Hypothalamus (tissue), 51 donors: Measurements from ENCODE around the gene CPAMD8.

ENCODE experiments used
- DNase-seq, 51 donors: peaks; one replicate each; lab custom pipeline; 2025; lab: John Stamatoyannopoulos, UW

CPAMD8 gene

DNA sequence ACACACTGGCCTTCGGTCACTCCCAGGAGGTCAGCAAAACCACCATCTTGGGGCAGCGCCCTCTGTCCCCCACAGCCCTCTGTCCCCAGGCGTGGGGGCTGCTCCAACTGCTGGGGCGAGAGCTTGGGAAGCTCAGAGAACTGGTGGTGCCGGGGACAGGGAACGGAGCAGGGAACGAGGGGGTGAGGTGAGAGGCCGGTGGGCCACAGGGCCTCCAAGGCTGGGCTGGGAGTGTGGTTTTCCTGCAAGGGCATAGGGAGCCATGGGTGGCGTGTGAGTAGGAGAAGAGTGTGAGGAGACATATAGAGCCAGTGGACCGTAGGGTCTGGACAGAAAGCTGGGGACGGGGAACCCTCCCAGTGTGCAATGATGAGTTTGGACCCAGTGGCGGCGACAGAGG lies 103.7 kb downstream of the CPAMD8 start:
- no peak for DNase-seq

- DNase-seq: no peak
These were observed 104.0 kb downstream of the CPAMD8 start for GRCh38 chr19:16922592-16922934.

- no peak for DNase-seq
These were observed 104.6 kb downstream of the CPAMD8 start for GRCh38 chr19:16921766-16922591.

DNA sequence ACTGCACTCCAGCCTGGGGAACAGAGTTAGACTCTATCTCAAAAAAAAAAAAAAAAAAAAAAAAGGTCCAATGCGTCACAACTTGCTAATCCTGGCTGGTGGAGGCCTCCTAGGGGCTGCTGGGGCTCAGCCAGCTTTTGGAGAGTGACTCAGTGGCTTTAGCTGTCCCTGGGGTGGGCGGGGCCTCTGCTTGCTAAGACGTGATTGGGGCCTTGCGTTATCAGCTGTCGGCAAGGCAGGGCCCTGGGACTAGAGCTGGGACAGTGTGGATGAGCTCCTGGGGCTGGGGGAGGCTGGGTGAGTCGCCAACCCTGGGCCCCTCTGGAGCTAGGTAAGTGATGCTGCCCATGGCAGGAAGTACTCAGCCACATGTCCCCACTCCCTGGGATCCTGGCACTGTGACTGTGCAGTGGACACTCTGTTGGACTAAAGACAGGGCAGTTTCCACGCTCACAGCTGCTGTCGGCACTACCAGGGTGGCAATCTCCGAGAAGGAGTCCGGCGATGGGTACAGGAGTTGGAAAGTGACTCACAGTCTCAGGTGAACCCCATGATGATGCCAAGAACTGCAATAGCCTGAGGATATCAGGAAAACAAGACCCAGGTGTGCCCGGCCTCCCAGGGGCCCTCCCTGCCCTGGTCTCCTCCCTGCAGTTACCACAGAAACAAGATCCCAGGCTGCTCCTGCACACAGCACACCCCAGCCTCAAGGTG lies 105.6 kb downstream of the CPAMD8 start:
- no peak for DNase-seq

- no peak for DNase-seq
These were observed 107.1 kb downstream of the CPAMD8 start for GRCh38 chr19:16919496-16919895.

DNA sequence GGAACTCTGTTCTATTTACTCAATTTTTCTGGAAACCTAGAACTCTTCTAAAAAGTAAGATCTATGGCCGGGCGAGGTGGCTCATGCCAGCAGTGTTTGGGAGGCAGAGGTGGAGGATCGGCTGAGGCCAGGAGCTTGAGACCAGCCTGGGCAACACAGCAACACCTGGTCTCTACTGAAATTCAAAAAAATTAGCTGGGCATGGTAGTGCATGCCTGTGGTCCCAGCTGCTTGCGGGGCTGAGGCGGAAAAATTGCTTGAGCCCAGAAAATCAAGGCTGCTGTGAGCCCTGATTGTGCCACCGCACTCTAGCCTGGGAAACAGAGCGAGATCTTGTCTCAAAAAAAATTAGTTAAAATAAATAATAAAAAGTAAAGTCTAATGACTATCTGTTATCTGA lies 109.2 kb downstream of the CPAMD8 start:
- DNase-seq: no peak

GRCh38 chr19:16915734-16916133 lies 110.9 kb downstream of the CPAMD8 start:
- DNase-seq: no peak

GRCh38 chr19:16915135-16915534 lies 111.5 kb downstream of the CPAMD8 start:
- no peak for DNase-seq

DNA sequence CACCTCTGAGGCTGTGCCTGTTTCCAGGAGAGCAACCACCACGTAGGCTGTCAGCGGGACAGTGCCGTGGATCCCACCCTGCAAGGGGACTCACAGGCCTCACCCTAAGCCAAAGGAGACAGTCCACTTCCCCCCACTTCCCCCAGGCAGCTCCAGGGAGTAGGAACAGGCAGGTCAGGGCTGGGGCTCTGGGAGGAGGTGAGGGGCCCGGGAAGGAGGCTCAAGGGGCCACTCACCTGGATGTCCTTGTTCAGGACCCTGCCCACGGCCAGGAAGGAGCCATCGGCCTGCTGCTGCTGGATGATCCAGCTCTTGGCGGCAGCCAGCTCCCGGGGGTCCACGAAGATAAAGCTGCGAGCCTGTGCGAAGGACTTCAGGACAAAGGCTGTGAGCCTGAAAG lies 112.2 kb downstream of the CPAMD8 start:
- no peak for DNase-seq

DNA sequence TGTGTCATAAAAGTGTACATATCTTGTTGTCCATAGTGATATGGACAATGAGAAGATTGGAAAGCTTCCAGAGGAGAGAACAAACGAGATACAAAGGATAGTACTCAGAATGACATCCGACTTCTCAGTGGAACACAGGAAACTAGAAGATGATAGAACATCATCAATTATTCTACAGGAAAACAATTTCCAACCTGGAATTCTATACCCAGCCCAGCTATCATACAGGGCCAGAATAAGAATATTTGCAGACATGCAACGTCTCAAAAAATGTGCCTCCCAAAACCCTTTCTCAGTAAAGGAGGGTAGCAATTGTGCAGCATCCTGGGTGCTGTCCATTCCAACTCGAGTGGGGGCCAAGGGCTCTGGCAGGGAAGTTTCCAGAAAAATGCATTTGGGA lies 113.8 kb downstream of the CPAMD8 start:
- DNase-seq: no peak

DNA sequence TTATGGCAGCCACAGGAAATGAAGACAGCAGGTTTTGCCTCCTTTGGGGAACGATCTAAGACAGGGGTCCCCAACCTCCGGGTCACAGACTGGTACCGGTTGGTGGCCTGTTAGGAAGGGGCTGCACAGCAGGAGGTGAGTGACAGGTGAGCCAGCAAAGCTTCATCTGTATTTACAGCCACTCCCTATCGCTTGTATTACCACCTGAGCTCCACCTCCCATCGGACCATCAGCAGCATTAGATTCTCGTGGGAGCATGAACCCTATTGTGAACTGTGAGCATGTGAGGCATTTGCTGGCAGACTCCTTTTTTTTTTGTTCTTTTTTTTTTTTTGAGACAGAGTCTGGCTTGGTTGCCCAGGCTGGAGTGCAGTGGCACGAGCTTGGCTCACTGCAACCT lies 115.6 kb downstream of the CPAMD8 start:
- no peak for DNase-seq

- no peak for DNase-seq
These were observed 117.9 kb downstream of the CPAMD8 start for GRCh38 chr19:16908759-16909158.

DNA sequence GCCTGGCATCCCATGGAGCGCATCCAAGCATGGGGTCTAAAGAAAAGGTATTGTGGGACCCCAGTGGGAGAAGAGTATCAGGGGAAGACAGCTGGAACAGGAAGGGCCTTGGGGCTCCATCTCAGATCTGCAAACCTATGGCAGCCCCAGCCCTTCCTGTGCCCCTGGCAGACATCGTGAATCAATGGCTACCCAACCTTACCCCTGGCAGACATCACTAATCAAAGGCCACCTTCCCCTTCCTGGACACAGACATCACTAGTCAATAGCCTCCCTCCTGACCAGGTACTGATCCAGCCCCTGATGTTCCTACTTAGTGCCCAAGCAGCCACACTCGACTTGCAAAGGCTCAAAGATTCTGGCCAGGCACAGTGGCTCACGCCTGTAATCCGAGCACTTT lies 122.0 kb downstream of the CPAMD8 start:
- no peak for DNase-seq

- DNase-seq: no peak
These were observed 123.3 kb downstream of the CPAMD8 start for GRCh38 chr19:16903347-16903746.

- DNase-seq: no peak
These were observed 124.1 kb downstream of the CPAMD8 start for GRCh38 chr19:16902545-16902944.

DNA sequence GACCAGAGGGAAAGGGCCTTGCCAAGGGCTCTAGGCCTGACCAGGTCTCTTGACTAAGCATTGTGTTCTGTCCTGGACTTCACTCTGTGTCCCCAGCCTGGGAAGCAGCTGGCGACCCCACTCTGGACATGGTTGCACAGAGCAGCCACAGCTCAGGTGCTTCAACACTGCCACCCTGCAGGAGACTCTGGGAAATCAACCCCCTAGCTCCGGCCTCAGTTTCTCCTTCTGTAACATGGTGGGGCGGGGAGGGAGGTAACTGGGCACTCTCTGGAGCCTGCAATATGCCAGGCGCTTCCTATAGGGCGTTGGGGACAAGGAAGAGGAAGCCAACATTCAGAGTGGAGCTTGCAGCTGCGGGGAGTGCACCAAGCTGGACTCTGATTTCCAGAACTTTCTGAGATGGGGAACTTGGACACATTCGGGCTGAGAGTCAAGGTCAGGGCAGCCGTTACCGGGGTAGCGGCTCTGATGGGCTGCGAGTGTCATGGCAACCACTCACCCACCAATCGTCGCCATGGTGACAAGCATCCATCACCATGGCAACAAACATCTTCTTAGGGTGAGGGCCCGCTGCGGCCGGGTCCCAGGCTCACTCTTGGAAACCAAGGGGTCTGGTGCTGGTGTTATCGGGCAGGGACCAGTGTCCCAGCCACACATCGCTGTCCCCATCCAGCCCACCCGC lies 125.0 kb downstream of the CPAMD8 start:
- peak in 23 of 51 donors; percentile 7 to 46 (median 25) for DNase-seq

DNA sequence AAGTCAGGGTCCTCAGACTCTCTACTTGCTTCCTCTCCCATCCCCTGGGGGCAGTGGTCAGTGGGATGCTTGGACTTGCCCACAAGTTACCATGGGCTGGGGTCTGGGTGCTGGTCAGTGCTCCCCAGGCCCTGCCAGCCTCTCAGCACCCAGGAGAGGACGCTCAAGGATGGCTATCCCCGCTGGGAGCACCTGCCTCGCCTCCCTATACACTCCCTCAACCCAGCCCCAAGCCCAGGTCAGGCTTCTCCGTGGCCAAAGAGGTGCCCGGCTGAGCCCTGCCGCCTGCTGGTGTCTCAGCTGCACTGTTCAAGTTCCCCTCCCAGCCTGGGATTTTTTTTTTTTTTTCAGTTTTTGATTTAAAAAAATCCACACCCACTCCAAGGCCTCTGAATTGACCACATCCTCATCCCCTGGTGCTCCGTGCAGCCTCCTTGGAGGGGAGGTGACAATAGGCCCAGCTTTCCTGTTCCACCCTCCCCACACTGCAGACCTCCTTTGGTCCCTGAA lies 127.0 kb downstream of the CPAMD8 start:
- no peak for DNase-seq

DNA sequence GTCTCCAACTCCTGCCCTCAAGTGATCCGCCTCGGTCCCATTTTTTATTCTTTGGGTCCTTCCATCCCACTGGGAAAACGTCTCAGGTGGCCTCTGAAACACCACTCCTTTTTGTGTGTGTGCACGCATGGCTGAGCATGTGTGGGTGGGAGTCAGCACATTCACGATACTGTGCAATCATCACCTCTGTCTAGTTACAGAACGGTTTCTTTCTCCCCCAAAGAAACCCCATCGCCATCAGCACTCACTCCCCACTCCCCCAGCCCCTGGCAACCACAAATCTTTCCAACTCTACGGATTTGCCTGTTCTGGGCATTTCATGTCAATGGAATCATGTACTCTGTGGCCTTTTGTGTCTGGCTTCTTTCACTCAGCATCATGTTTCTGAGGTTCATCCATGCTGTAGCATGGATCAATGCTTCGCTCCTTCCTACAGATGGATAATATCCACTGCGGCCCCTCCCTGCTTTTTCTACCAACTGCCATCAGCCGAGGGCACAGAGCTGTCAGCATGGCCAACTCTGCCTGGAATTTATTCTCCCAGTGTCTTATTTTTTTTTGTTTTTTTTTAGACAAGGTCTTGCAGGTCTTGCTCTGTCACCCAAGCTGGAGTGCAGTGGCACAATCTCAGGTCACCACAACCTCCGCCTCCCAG lies 128.1 kb downstream of the CPAMD8 start:
- DNase-seq: no peak

DNA sequence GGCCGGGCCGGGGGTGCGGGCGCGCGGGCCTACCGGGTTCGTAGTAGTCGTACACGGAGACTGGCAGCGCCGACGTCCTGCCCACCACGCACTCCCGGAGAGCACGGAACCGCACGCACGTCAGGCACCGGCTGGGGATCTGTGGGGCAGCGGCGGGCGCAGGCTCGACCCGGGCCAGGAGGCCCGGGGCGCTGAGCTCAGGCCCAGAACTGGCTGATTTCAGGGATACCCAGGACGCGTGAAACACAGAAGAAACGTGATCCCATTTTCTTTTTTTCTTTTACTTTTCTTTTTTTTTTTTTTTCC lies 128.8 kb downstream of the CPAMD8 start:
- DNase-seq: peak in 2 of 51 donors; percentile 29 to 32

DNA sequence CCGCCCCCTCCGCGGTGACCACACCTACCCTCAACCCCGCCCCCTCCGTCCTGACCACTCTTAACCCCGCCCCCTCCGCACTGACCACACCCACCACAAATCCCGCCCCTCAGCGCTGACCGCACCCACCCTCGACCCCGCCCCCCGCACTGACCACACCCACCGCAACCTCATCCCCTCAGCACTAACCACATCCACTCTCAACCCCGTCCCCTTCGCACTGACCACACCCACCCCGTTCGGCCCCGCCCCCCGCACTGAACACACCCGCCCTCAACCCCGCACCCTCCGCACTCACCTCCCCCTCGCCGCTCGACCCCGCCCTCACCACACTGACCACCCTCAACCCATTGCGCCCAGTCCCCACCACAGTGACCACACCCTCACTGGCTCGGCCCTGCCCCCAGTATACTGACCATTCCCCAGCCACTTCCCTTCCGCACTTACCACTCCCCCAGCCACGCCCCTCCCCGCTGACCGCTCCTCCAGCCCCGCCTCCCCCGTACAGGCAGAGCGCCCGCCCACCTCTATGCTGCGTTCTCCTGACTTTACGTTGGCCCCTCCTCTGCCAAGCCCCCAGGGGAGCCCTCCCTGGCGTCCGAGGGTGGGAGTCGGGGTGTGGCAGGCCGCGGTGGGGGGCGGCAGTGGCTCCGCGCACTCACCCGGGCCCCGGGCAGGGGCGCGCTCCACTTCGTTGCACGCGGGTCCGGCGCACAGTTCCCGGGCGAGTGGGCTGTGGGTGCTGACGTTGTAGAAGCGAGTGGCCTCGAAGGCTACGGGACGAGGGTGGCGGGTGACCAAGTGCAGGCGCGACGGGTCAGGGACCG lies 129.4 kb downstream of the CPAMD8 start:
- peak in 47 of 51 donors; percentile 8 to 94 (median 67) for DNase-seq
